ENCODE data around the gene CHMP1A.

GRCh38 chr16:89639385-89639784 is 18.1 kb downstream of the CHMP1A start:
- TF ChIP-seq CTCF (IDR thresholded peaks at IDR 0.05; ENCODE audit: control extremely low read depth in 1 of 3, insufficient read depth in 1 of 3, low read depth in 1 of 3, low read length in 3 of 3) (no peak), RFX5 (IDR thresholded peaks at IDR 0.05; ENCODE audit: borderline replicate concordance, low read depth, low read length) (no peak), BCL11A (IDR thresholded peaks at IDR 0.05; ENCODE audit: low read depth in 2 of 2, low read length in 2 of 2) (no peak), TBP (IDR thresholded peaks at IDR 0.05; ENCODE audit: low read depth, low read length) (no peak), ZNF274 (IDR thresholded peaks at IDR 0.05; ENCODE audit: borderline replicate concordance, extremely low read depth, low read length) (no peak), EGR1 (IDR thresholded peaks at IDR 0.05; ENCODE audit: borderline replicate concordance, low read depth, low read length) (no peak), BRCA1 (IDR thresholded peaks at IDR 0.05; ENCODE audit: low read depth, low read length) (no peak), TEAD4 (IDR thresholded peaks at IDR 0.05; ENCODE audit: low read depth, low read length) (no peak), EP300 (IDR thresholded peaks at IDR 0.05; ENCODE audit: borderline replicate concordance in 1 of 2, low read depth in 2 of 2, low read length in 2 of 2) (no peak), ASH2L (IDR thresholded peaks at IDR 0.05; ENCODE audit: low read length) (no peak), CHD2 (IDR thresholded peaks at IDR 0.05; ENCODE audit: low read length) (no peak)
- TF ChIP-seq, protein P1, sequence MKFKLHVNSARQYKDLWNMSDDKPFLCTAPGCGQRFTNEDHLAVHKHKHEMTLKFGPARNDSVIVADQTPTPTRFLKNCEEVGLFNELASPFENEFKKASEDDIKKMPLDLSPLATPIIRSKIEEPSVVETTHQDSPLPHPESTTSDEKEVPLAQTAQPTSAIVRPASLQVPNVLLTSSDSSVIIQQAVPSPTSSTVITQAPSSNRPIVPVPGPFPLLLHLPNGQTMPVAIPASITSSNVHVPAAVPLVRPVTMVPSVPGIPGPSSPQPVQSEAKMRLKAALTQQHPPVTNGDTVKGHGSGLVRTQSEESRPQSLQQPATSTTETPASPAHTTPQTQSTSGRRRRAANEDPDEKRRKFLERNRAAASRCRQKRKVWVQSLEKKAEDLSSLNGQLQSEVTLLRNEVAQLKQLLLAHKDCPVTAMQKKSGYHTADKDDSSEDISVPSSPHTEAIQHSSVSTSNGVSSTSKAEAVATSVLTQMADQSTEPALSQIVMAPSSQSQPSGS (IDR thresholded peaks at IDR 0.05; ENCODE audit: low read length), result no peak

Measured in H1 (cell line).